H9 (cell line): ENCODE results near the gene OR2C3. TPM values are rescaled to one million over a fixed set of nuclear protein-coding genes. Genes with fewer than 3 reads are reported as not detected.

ENCODE experiments used
- DNase-seq: peaks from one replicate; pipeline ENCODE4 v3.0.0-alpha.2; 2017
- H2AFZ ChIP-seq: one replicate; pipeline ENCODE4 v1.6.1; 2013; ENCODE audit warnings: mild to moderate bottlenecking, low read length, control low read depth, moderate library complexity
- H2AK5ac ChIP-seq: 2 replicates; pipeline ENCODE4 v1.6.1; 2013; ENCODE audit warnings: low read length, control low read depth, mixed read lengths; ENCODE audit not compliant: insufficient read length
- H2BK120ac ChIP-seq: one replicate; pipeline ENCODE4 v1.6.1; 2013; ENCODE audit warnings: low read depth, mild to moderate bottlenecking, low read length, control low read depth, inconsistent platforms; ENCODE audit not compliant: poor library complexity, severe bottlenecking
- H2BK12ac ChIP-seq: 2 replicates; pipeline ENCODE4 v1.6.1; 2013; ENCODE audit warnings: low read length, control low read depth, mixed read lengths, low read depth; ENCODE audit not compliant: insufficient read length
- H2BK15ac ChIP-seq: 2 replicates; pipeline ENCODE4 v1.6.1; 2013; ENCODE audit warnings: low read depth, low read length, control low read depth
- H2BK20ac ChIP-seq: one replicate; pipeline ENCODE4 v1.6.1; 2013; ENCODE audit warnings: low read depth, mild to moderate bottlenecking, low read length, control low read depth, inconsistent platforms; ENCODE audit not compliant: poor library complexity, severe bottlenecking
- H2BK5ac ChIP-seq: 2 replicates; pipeline ENCODE4 v1.6.1; 2013; ENCODE audit warnings: low read length, control low read depth, mixed read lengths; ENCODE audit not compliant: insufficient read length
- H3K14ac ChIP-seq: 2 replicates; pipeline ENCODE4 v1.6.1; 2013; ENCODE audit warnings: low read length, control low read depth; ENCODE audit not compliant: insufficient read depth
- H3K18ac ChIP-seq: 2 replicates; pipeline ENCODE4 v1.6.1; 2013; ENCODE audit warnings: low read depth, mild to moderate bottlenecking, mixed read lengths, low read length, control low read depth; ENCODE audit not compliant: insufficient read length
- H3K23ac ChIP-seq: 2 replicates; pipeline ENCODE4 v1.6.1; 2013; ENCODE audit warnings: low read length, control low read depth, mixed read lengths, low read depth; ENCODE audit not compliant: insufficient read length
- H3K23me2 ChIP-seq: 2 replicates; pipeline ENCODE4 v1.6.1; 2013; ENCODE audit warnings: low read depth, mild to moderate bottlenecking, mixed read lengths, low read length, control low read depth; ENCODE audit not compliant: insufficient read length, poor library complexity, severe bottlenecking
- H3K27ac ChIP-seq: 2 replicates; pipeline ENCODE4 v1.5.1; 2013; ENCODE audit warnings: low read length, control low read depth, mixed read lengths, low read depth; ENCODE audit not compliant: insufficient read length
- H3K27me3 ChIP-seq: 2 replicates; pipeline ENCODE4 v1.6.1; 2013; ENCODE audit warnings: low read length, control low read depth, inconsistent platforms; ENCODE audit not compliant: insufficient read depth
- H3K4ac ChIP-seq: 2 replicates; pipeline ENCODE4 v1.6.1; 2013; ENCODE audit warnings: low read depth, mild to moderate bottlenecking, control low read depth, inconsistent platforms, low read length, moderate library complexity
- H3K4me1 ChIP-seq: 2 replicates; pipeline ENCODE4 v1.6.1; 2013; ENCODE audit warnings: low read length, control low read depth, inconsistent platforms; ENCODE audit not compliant: insufficient read depth
- H3K4me2 ChIP-seq: 2 replicates; pipeline ENCODE4 v1.6.1; 2013; ENCODE audit warnings: low read length, control low read depth, mixed read lengths; ENCODE audit not compliant: insufficient read length, insufficient read depth
- H3K56ac ChIP-seq: 2 replicates; pipeline ENCODE4 v1.6.1; 2013; ENCODE audit warnings: low read depth, mild to moderate bottlenecking, mixed read lengths, low read length, control low read depth; ENCODE audit not compliant: insufficient read length
- H3K79me1 ChIP-seq: 2 replicates; pipeline ENCODE4 v1.6.1; 2013; ENCODE audit warnings: low read depth, mild to moderate bottlenecking, moderate library complexity, low read length, control low read depth, inconsistent platforms; ENCODE audit not compliant: insufficient read depth, poor library complexity, severe bottlenecking
- H3K79me2 ChIP-seq: 2 replicates; pipeline ENCODE4 v1.6.1; 2013; ENCODE audit warnings: low read length, control low read depth, inconsistent platforms; ENCODE audit not compliant: insufficient read depth
- H3K9ac ChIP-seq: 2 replicates; pipeline ENCODE4 v1.6.1; 2013; ENCODE audit warnings: low read length, control low read depth, mixed read lengths; ENCODE audit not compliant: insufficient read length; ENCODE audit errors: extremely low read depth
- H3K9me3 ChIP-seq: one replicate; pipeline ENCODE4 v1.6.1; 2013; ENCODE audit warnings: low read depth, low read length, inconsistent platforms; ENCODE audit not compliant: control insufficient read depth
- H3T11ph ChIP-seq: one replicate; pipeline ENCODE4 v1.6.1; 2013; ENCODE audit warnings: mild to moderate bottlenecking, low read length, control low read depth, inconsistent platforms
- H4K20me1 ChIP-seq: one replicate; pipeline ENCODE4 v1.6.1; 2013; ENCODE audit not compliant: control insufficient read depth, insufficient read length, insufficient read depth
- H4K5ac ChIP-seq: 2 replicates; pipeline ENCODE4 v1.6.1; 2013; ENCODE audit warnings: low read depth, mild to moderate bottlenecking, mixed read lengths, low read length, control low read depth; ENCODE audit not compliant: insufficient read length
- H4K8ac ChIP-seq: replicated peaks from 2 replicates; pipeline ENCODE4 v1.6.1; 2013; ENCODE audit warnings: low read length, control low read depth, mixed read lengths, low read depth; ENCODE audit not compliant: insufficient read length
- H4K91ac ChIP-seq: 2 replicates; pipeline ENCODE4 v1.6.1; 2013; ENCODE audit warnings: low read depth, mild to moderate bottlenecking, moderate library complexity, mixed read lengths, low read length, control low read depth; ENCODE audit not compliant: insufficient read length
- H3K27ac Mint-ChIP-seq, 3 experiments: 2 replicates in 2 of 3; 3 replicates in 1 of 3; pipeline ENCODE4 v1.8.0; 2020 to 2021; ENCODE audit warnings: mixed read lengths in 3 of 3, mild to moderate bottlenecking in 1 of 3, moderate library complexity in 1 of 3
- H3K27me3 Mint-ChIP-seq: 2 replicates; pipeline ENCODE4 v1.8.0; 2021; ENCODE audit warnings: low read depth, mild to moderate bottlenecking, moderate library complexity, mixed read lengths
- H3K36me3 Mint-ChIP-seq, 3 experiments: 2 replicates in 2 of 3; 3 replicates in 1 of 3; pipeline ENCODE4 v1.8.0; 2020 to 2021; ENCODE audit warnings: low read depth in 3 of 3, mixed read lengths in 3 of 3; ENCODE audit not compliant: insufficient read depth in 1 of 3
- H3K4me1 Mint-ChIP-seq, 2 experiments: 2 replicates each; pipeline ENCODE4 v1.8.0; 2020; ENCODE audit warnings: mixed read lengths in 2 of 2
- H3K4me3 Mint-ChIP-seq, 2 experiments: 2 replicates in 1 of 2; 3 replicates in 1 of 2; pipeline ENCODE4 v1.8.0; 2020 to 2021; ENCODE audit warnings: mild to moderate bottlenecking in 2 of 2, mixed read lengths in 2 of 2, moderate library complexity in 1 of 2
- H3K9me3 Mint-ChIP-seq, 2 experiments: 2 replicates in 1 of 2; 3 replicates in 1 of 2; pipeline ENCODE4 v1.8.0; 2020; ENCODE audit warnings: mild to moderate bottlenecking in 2 of 2, mixed read lengths in 2 of 2, moderate library complexity in 1 of 2
- WGBS: extraction: QIAGEN DNeasy Blood & Tissue Kit; methylation state at CpG from one replicate; pipeline ENCODE4 v1.1.7; 2013; ENCODE audit warnings: missing lambda C conversion rate, low lambda C conversion rate, mixed read lengths; ENCODE audit not compliant: insufficient read length; ENCODE audit errors: extremely low coverage; 5-methylcytosine and 5-hydroxymethylcytosine counted together
- total RNA-seq: library from RNA; stranded (reverse); gene quantifications from 2 replicates; pipeline ENCODE4 v1.2.1, GENCODE V29; 2021
- TF ChIP-seq, protein P1 (sequence below): fragments of 200-600 bp; sonication (generic); conservative IDR thresholded peaks from 3 replicates; pipeline ENCODE4 v1.8.0; 2021; ENCODE audit warnings: antibody characterized with exemption, mild to moderate bottlenecking

Gene OR2C3
- total RNA-seq, 1 experiment from 2014 or later: not detected

GRCh38 chr1:247561711-247562110 lies 25.5 kb upstream of the OR2C3 start:
- Histone ChIP-seq H3K18ac (no peak overlapping the region), H2BK20ac (no peak overlapping the region), H3K4me2 (no peak overlapping the region), H3K79me1 (no peaks in the 10 kb centered on the region), H4K91ac (no peak overlapping the region), H3K9ac (no peak overlapping the region), H2BK12ac (no peak overlapping the region), H3K9me3 (no peaks in the 10 kb centered on the region), H4K20me1 (no peaks in the 10 kb centered on the region), H2BK120ac (no peak overlapping the region), H3K4ac (no peak overlapping the region), H2BK5ac (no peak overlapping the region), H4K8ac (no peak overlapping the region), H2AFZ (no peak overlapping the region), H2BK15ac (no peak overlapping the region), H4K5ac (no peak overlapping the region), H3K79me2 (no peaks in the 10 kb centered on the region), H3K14ac (no peak overlapping the region), H3T11ph (no peak overlapping the region), H2AK5ac (no peak overlapping the region), H3K23ac (no peak overlapping the region), H3K27me3 (no peaks in the 10 kb centered on the region), H3K23me2 (no peaks in the 10 kb centered on the region), H3K4me1 (no peaks in the 10 kb centered on the region; the same call in 1 of the 2 replicates), H3K56ac (no peak overlapping the region), H3K27ac (no peak overlapping the region)
- H3K27me3 Mint-ChIP-seq: no peaks in the 10 kb centered on the region
- H3K9me3 Mint-ChIP-seq: no peaks in the 10 kb centered on the region
- no peak overlapping the region for H3K4me3 Mint-ChIP-seq
- TF ChIP-seq, protein P1, sequence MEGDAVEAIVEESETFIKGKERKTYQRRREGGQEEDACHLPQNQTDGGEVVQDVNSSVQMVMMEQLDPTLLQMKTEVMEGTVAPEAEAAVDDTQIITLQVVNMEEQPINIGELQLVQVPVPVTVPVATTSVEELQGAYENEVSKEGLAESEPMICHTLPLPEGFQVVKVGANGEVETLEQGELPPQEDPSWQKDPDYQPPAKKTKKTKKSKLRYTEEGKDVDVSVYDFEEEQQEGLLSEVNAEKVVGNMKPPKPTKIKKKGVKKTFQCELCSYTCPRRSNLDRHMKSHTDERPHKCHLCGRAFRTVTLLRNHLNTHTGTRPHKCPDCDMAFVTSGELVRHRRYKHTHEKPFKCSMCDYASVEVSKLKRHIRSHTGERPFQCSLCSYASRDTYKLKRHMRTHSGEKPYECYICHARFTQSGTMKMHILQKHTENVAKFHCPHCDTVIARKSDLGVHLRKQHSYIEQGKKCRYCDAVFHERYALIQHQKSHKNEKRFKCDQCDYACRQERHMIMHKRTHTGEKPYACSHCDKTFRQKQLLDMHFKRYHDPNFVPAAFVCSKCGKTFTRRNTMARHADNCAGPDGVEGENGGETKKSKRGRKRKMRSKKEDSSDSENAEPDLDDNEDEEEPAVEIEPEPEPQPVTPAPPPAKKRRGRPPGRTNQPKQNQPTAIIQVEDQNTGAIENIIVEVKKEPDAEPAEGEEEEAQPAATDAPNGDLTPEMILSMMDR: no peak
- peak overlapping the region in 1 of 3 experiments; percentile 46; a peak in 1 of 7 replicates for H3K27ac Mint-ChIP-seq
- no CpG with 5 or more reads among the region's 10 CpGs for WGBS
- H3K4me1 Mint-ChIP-seq: peaks cover 11% of the 10 kb centered on the region in 2 experiments
- no peaks in the 10 kb centered on the region; a peak in 1 of 7 replicates for H3K36me3 Mint-ChIP-seq
- peak; percentile 41 for DNase-seq
